K562 (cell line): ENCODE results near the gene TMEM187. TPM values are rescaled to one million over a fixed set of nuclear protein-coding genes. Genes with fewer than 3 reads are reported as not detected.
A peak's percentile ranks its signal among the peaks of the same experiment; 100 is the strongest.

ENCODE experiments used
- DDX20 ChIP-seq: fragments of 450-650 bp; IDR thresholded peaks from 2 replicates; pipeline ENCODE4 v1.6.1; 2016; ENCODE audit warnings: missing genetic modification characterization, low read depth, mild to moderate bottlenecking, missing compliant biosample characterization, moderate library complexity
- EGR1 ChIP-seq: fragments of 450-650 bp; conservative IDR thresholded peaks from 2 replicates; pipeline ENCODE4 v1.6.1; 2017; ENCODE audit warnings: mild to moderate bottlenecking
- GTF2E2 ChIP-seq: fragments of 200-800 bp; sonication (Bioruptor generic); IDR thresholded peaks from 2 replicates; pipeline ENCODE4 v1.6.1; 2016; ENCODE audit warnings: missing genetic modification characterization, missing compliant biosample characterization
- RFX7 ChIP-seq: fragments of 250-450 bp; sonication (Bioruptor Pico); IDR thresholded peaks from 2 replicates; pipeline ENCODE4 v1.5.1; 2021; ENCODE audit warnings: mild to moderate bottlenecking
- SP2 ChIP-seq: IDR thresholded peaks from 2 replicates; pipeline ENCODE4 v1.6.1; 2011; ENCODE audit warnings: mild to moderate bottlenecking, low read depth, low read length, moderate library complexity; ENCODE audit not compliant: poor library complexity, severe bottlenecking; ENCODE audit errors: extremely low read depth
- SRSF3 ChIP-seq: fragments of 200-400 bp; formaldehyde crosslinking; IDR thresholded peaks from 2 replicates; pipeline ENCODE4 v1.6.1; 2016; ENCODE audit warnings: mild to moderate bottlenecking, low read length, moderate library complexity; ENCODE audit not compliant: insufficient read depth
- TRIM24 ChIP-seq, 2 experiments: fragments of 450-650 bp; IDR thresholded peaks; 2 replicates each; pipeline ENCODE4 v1.6.1; 2016
- ZNF239 ChIP-seq: fragments of 250-450 bp; sonication (Bioruptor Pico); IDR thresholded peaks from 2 replicates; pipeline ENCODE4 v1.4.0; 2020; ENCODE audit warnings: mild to moderate bottlenecking
- ZNF589 ChIP-seq: fragments of 200-800 bp; sonication (Bioruptor generic); IDR thresholded peaks from 2 replicates; pipeline ENCODE4 v1.6.1; 2016; ENCODE audit warnings: low read depth, missing genetic modification characterization, missing compliant biosample characterization
- polyA plus RNA-seq, 8 experiments: library from polyadenylated mRNA; depleted of rRNA in 4 of 8; stranded (reverse) in 5 of 8; unstranded in 3 of 8; fragments of >200 nt; fragmentation: Nextera tagmentation in 2 of 8; fragmentation: Illumina TruSeq in 1 of 8; extraction: Ambion mirVana in 2 of 8; extraction: Trizol in 1 of 8; gene quantifications; 2 replicates each; pipeline versions ENCODE4 v1.2.1 to v1.2.3, GENCODE V29; 2011 to 2014; ENCODE audit warnings: inconsistent platforms in 1 of 8, missing spikeins in 1 of 8
- total RNA-seq, 7 experiments: library from RNA; depleted of rRNA in 6 of 7; stranded (reverse); fragments of >200 nt in 6 of 7; fragmentation: Illumina TruSeq in 2 of 7; extraction: Trizol in 2 of 7; gene quantifications; 2 replicates each; pipeline versions ENCODE4 v1.2.1 to v1.2.3, GENCODE V29; 2011 to 2021; ENCODE audit warnings: low replicate concordance in 1 of 7
- TF ChIP-seq, protein P1 (sequence below), 2 experiments: IDR thresholded peaks; 2 replicates each; pipeline ENCODE4 v1.6.1; 2012; ENCODE audit warnings: improper control_type of control experiment in 2 of 2, low read depth in 2 of 2, low read length in 2 of 2, borderline replicate concordance in 1 of 2
- TF ChIP-seq, protein P2 (sequence below): sonication (generic); formaldehyde crosslinking; IDR thresholded peaks from 2 replicates; pipeline ENCODE4 v1.8.0; 2022; ENCODE audit warnings: missing genetic modification reagents, mild to moderate bottlenecking, borderline replicate concordance
- TF ChIP-seq, protein P3 (sequence below): sonication (generic); formaldehyde crosslinking; IDR thresholded peaks from 2 replicates; pipeline ENCODE4 v1.9.0; 2022; ENCODE audit warnings: mild to moderate bottlenecking, missing genetic modification reagents
- TF ChIP-seq, protein P4 (sequence below): fragments of 450-650 bp; IDR thresholded peaks from 2 replicates; pipeline ENCODE4 v1.6.1; 2018; ENCODE audit not compliant: partially characterized antibody
- TF ChIP-seq, protein P5 (sequence below): fragments of 450-650 bp; conservative IDR thresholded peaks from 2 replicates; pipeline ENCODE4 v1.6.1; 2016; ENCODE audit warnings: missing genetic modification characterization, low read depth, mild to moderate bottlenecking, control low read depth, missing compliant biosample characterization

The TMEM187 gene
- total and polyA plus RNA-seq, 9 of the 15 experiments (the other 6 are each of a cell fraction or from before 2014, with no cell fraction given), result 0.13 to 6.4 (median 1.6) TPM

DNA sequence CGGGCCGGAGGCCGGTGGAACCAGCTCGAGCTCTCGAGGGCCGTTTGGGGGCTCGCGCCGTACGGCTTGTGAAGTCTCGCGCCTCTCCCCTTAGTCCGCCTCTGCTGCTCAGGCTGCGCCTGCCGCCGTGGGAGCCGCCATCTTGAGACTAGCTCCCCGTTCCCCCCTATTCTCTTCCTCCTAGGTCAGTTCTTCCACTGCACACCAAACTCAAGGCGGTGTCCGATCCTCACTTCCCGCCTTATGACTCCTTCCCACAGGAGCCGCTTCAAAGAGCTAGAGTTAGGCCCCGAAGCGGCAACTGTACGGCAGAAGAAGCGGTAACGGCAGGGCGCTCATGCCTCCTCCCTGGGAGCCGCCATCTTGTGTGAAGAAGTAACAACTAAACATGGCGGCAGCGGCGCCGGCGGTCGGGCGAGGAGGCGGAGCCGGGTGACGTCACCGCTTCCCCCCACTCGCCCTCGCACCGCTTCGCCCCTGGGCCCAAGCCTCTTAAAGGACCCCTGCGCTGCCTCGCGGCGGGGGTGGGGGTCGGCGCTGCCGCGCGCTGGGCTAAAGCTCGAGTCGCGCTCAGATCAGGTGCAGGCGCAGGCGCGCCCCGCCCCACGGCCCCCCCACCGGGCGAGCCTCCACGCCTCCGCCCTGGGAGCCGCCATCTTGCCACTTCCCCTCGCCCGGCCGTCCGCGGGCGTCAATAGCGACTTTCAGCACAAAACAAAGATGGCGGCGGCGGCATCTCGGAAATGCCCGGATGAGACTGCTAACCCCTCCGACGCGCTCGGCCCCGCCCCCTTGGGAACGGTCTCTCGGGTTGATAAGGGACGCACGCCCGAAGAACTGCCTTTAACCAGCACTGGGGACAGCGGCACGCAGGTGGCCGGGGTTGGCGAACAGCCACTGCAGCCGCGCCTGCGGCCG, 845 bp upstream of the TMEM187 start, which contains the start of gene HCFC1 (continued):
- TF ChIP-seq, protein P1, sequence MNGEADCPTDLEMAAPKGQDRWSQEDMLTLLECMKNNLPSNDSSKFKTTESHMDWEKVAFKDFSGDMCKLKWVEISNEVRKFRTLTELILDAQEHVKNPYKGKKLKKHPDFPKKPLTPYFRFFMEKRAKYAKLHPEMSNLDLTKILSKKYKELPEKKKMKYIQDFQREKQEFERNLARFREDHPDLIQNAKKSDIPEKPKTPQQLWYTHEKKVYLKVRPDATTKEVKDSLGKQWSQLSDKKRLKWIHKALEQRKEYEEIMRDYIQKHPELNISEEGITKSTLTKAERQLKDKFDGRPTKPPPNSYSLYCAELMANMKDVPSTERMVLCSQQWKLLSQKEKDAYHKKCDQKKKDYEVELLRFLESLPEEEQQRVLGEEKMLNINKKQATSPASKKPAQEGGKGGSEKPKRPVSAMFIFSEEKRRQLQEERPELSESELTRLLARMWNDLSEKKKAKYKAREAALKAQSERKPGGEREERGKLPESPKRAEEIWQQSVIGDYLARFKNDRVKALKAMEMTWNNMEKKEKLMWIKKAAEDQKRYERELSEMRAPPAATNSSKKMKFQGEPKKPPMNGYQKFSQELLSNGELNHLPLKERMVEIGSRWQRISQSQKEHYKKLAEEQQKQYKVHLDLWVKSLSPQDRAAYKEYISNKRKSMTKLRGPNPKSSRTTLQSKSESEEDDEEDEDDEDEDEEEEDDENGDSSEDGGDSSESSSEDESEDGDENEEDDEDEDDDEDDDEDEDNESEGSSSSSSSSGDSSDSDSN (IDR thresholded peaks at IDR 0.05; ENCODE audit: borderline replicate concordance in 1 of 2, low read depth in 2 of 2, low read length in 2 of 2), result no peak
- TF ChIP-seq SRSF3, result peak; percentile 89; the same call in 1 of the 2 replicates
- TF ChIP-seq, protein P2, sequence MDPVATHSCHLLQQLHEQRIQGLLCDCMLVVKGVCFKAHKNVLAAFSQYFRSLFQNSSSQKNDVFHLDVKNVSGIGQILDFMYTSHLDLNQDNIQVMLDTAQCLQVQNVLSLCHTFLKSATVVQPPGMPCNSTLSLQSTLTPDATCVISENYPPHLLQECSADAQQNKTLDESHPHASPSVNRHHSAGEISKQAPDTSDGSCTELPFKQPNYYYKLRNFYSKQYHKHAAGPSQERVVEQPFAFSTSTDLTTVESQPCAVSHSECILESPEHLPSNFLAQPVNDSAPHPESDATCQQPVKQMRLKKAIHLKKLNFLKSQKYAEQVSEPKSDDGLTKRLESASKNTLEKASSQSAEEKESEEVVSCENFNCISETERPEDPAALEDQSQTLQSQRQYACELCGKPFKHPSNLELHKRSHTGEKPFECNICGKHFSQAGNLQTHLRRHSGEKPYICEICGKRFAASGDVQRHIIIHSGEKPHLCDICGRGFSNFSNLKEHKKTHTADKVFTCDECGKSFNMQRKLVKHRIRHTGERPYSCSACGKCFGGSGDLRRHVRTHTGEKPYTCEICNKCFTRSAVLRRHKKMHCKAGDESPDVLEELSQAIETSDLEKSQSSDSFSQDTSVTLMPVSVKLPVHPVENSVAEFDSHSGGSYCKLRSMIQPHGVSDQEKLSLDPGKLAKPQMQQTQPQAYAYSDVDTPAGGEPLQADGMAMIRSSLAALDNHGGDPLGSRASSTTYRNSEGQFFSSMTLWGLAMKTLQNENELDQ (CRISPR knock-in tag), result no peak
- no peak for TF ChIP-seq TRIM24 (IDR thresholded peaks at IDR 0.05)
- TF ChIP-seq ZNF589 (CRISPR knock-in tag), result peak; percentile 77; the same call in 1 of the 2 replicates
- TF ChIP-seq GTF2E2 (tag), result peak; percentile 78; the same call in 1 of the 2 replicates
- TF ChIP-seq RFX7 (CRISPR knock-in tag), result no peak
- TF ChIP-seq, protein P3, sequence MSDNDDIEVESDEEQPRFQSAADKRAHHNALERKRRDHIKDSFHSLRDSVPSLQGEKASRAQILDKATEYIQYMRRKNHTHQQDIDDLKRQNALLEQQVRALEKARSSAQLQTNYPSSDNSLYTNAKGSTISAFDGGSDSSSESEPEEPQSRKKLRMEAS (CRISPR knock-in tag), result peak; percentile 83
- TF ChIP-seq, protein P4, sequence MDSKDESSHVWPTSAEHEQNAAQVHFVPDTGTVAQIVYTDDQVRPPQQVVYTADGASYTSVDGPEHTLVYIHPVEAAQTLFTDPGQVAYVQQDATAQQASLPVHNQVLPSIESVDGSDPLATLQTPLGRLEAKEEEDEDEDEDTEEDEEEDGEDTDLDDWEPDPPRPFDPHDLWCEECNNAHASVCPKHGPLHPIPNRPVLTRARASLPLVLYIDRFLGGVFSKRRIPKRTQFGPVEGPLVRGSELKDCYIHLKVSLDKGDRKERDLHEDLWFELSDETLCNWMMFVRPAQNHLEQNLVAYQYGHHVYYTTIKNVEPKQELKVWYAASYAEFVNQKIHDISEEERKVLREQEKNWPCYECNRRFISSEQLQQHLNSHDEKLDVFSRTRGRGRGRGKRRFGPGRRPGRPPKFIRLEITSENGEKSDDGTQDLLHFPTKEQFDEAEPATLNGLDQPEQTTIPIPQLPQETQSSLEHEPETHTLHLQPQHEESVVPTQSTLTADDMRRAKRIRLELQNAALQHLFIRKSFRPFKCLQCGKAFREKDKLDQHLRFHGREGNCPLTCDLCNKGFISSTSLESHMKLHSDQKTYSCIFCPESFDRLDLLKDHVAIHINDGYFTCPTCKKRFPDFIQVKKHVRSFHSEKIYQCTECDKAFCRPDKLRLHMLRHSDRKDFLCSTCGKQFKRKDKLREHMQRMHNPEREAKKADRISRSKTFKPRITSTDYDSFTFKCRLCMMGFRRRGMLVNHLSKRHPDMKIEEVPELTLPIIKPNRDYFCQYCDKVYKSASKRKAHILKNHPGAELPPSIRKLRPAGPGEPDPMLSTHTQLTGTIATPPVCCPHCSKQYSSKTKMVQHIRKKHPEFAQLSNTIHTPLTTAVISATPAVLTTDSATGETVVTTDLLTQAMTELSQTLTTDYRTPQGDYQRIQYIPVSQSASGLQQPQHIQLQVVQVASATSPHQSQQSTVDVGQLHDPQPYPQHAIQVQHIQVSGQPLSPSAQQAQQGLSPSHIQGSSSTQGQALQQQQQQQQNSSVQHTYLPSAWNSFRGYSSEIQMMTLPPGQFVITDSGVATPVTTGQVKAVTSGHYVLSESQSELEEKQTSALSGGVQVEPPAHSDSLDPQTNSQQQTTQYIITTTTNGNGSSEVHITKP, result no peak
- peak; percentile 9 for TF ChIP-seq SP2
- TF ChIP-seq, protein P5, sequence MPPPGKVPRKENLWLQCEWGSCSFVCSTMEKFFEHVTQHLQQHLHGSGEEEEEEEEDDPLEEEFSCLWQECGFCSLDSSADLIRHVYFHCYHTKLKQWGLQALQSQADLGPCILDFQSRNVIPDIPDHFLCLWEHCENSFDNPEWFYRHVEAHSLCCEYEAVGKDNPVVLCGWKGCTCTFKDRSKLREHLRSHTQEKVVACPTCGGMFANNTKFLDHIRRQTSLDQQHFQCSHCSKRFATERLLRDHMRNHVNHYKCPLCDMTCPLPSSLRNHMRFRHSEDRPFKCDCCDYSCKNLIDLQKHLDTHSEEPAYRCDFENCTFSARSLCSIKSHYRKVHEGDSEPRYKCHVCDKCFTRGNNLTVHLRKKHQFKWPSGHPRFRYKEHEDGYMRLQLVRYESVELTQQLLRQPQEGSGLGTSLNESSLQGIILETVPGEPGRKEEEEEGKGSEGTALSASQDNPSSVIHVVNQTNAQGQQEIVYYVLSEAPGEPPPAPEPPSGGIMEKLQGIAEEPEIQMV, result peak; percentile 34; the same call in 1 of the 2 replicates
- no peak for TF ChIP-seq ZNF239
- peak; percentile 75 for TF ChIP-seq EGR1
- TF ChIP-seq DDX20, result no peak
